ENCODE measurements around the gene SGO2. TPM values are rescaled to one million over a fixed set of nuclear protein-coding genes. Genes with fewer than 3 reads are reported as not detected.
A peak's percentile ranks its signal among the peaks of the same experiment; 100 is the strongest.

Gene SGO2
- total RNA-seq, 1 experiment from 2014 or later: 20.1 TPM

- ChIA-PET POLR2A (interaction anchor here (0.5 to 0.7 kb wide), 2 partner anchors 131 to 258 kb away, joined by 3 read pairs; no protein-coding TSS in a partner anchor), CTCF (interaction anchor here (0.5 to 2.5 kb wide), 11 partner anchors 10 to 510 kb away, joined by 3 to 21 read pairs (median 5); partner anchors contain the start of genes KCTD18 and SGO2)
- peaks cover 26% of the 10 kb centered on the region for H3K4me1 ChIP-seq
- H3K36me3 ChIP-seq (ENCODE audit: control insufficient read depth, insufficient read depth, low read length): no peaks in the 10 kb centered on the region; the same call in none of the 2 replicates
- H3K9me3 ChIP-seq: no peaks in the 10 kb centered on the region
- Mint-ChIP-seq H3K27me3 (ENCODE audit: insufficient read depth, unreplicated experiment) (no peaks in the 10 kb centered on the region), H3K36me3 (ENCODE audit: insufficient read depth, unreplicated experiment) (peaks cover 54% of the 10 kb centered on the region), H3K27ac (ENCODE audit: unreplicated experiment) (no peak overlapping the region), H3K4me3 (ENCODE audit: unreplicated experiment) (no peak overlapping the region), H3K9me3 (ENCODE audit: unreplicated experiment) (no peaks in the 10 kb centered on the region), H3K4me1 (ENCODE audit: low read depth, unreplicated experiment) (peaks cover 27% of the 10 kb centered on the region)
- H3K27me3 ChIP-seq (replicated peaks; ENCODE audit: control insufficient read depth, insufficient read depth, low read length): no peaks in the 10 kb centered on the region
- H3K4me3 ChIP-seq (ENCODE audit: low read depth, low read length): no peak overlapping the region
- peak; percentile 76 to 78 for DNase-seq
- intact Hi-C loops (cut with micrococcal nuclease; ENCODE audit: unreplicated experiment): loop anchor here (1.0 to 5.0 kb wide), 7 partner anchors 23 to 261 kb away; partner anchors contain the start of gene KCTD18
- BruUV-seq (replicated peaks): no TSS peak
- peak; percentile 52 to 85 for TF ChIP-seq CTCF (IDR thresholded peaks at IDR 0.05; ENCODE audit: insufficient read depth in 1 of 2, low read depth in 1 of 2, low read length in 1 of 2, severe bottlenecking in 1 of 2, unreplicated experiment in 1 of 2)
These were observed 42.2 kb upstream of the SGO2 start for GRCh38 chr2:200483729-200484198.

GRCh38 chr2:200484934-200485333 lies 41.1 kb upstream of the SGO2 start:
- no peaks in the 10 kb centered on the region for H3K27me3 Mint-ChIP-seq (ENCODE audit: insufficient read depth, unreplicated experiment)
- peaks cover 14% of the 10 kb centered on the region for H3K4me1 ChIP-seq
- no peak overlapping the region for H3K4me3 ChIP-seq (ENCODE audit: low read depth, low read length)
- H3K36me3 ChIP-seq (ENCODE audit: control insufficient read depth, insufficient read depth, low read length): no peaks in the 10 kb centered on the region; the same call in none of the 2 replicates
- H3K27ac Mint-ChIP-seq (ENCODE audit: unreplicated experiment): no peak overlapping the region
- CTCF ChIA-PET: interaction anchor here (1.3 to 2.4 kb wide), 3 partner anchors 9 to 25 kb away, joined by 3 to 18 read pairs (median 5); partner anchors contain the start of gene KCTD18
- H3K4me1 Mint-ChIP-seq (ENCODE audit: low read depth, unreplicated experiment): peaks cover 15% of the 10 kb centered on the region
- H3K9me3 ChIP-seq: no peaks in the 10 kb centered on the region
- intact Hi-C loops (cut with micrococcal nuclease; ENCODE audit: unreplicated experiment): loop anchor here (5.0 kb wide), 4 partner anchors 92 to 263 kb away; no protein-coding TSS in a partner anchor
- no peaks in the 10 kb centered on the region for H3K27me3 ChIP-seq (replicated peaks; ENCODE audit: control insufficient read depth, insufficient read depth, low read length)
- no TSS peak for BruUV-seq (replicated peaks)
- H3K4me3 Mint-ChIP-seq (ENCODE audit: unreplicated experiment): no peak overlapping the region
- no peak for DNase-seq
- H3K9me3 Mint-ChIP-seq (ENCODE audit: unreplicated experiment): no peaks in the 10 kb centered on the region
- no peak for TF ChIP-seq CTCF (IDR thresholded peaks at IDR 0.05; ENCODE audit: insufficient read depth in 1 of 2, low read depth in 1 of 2, low read length in 1 of 2, severe bottlenecking in 1 of 2, unreplicated experiment in 1 of 2)
- POLR2A ChIA-PET: no interaction called here
- H3K36me3 Mint-ChIP-seq (ENCODE audit: insufficient read depth, unreplicated experiment): peaks cover 45% of the 10 kb centered on the region

GRCh38 chr2:200486529-200486928 lies 39.5 kb upstream of the SGO2 start:
- ChIA-PET POLR2A (no interaction called here), CTCF (interaction anchor here (0.6 to 0.9 kb wide), 2 partner anchors 23 to 46 kb away, joined by 3 to 4 read pairs; partner anchors contain the start of gene KCTD18)
- H3K4me1 Mint-ChIP-seq (ENCODE audit: low read depth, unreplicated experiment): peaks cover 11% of the 10 kb centered on the region
- H3K4me1 ChIP-seq: no peaks in the 10 kb centered on the region
- no peak overlapping the region for H3K4me3 ChIP-seq (ENCODE audit: low read depth, low read length)
- no peaks in the 10 kb centered on the region for H3K9me3 ChIP-seq
- no peaks in the 10 kb centered on the region for H3K27me3 Mint-ChIP-seq (ENCODE audit: insufficient read depth, unreplicated experiment)
- TF ChIP-seq CTCF (IDR thresholded peaks at IDR 0.05; ENCODE audit: insufficient read depth in 1 of 2, low read depth in 1 of 2, low read length in 1 of 2, severe bottlenecking in 1 of 2, unreplicated experiment in 1 of 2): no peak
- no peak overlapping the region for H3K4me3 Mint-ChIP-seq (ENCODE audit: unreplicated experiment)
- no peak for DNase-seq
- H3K36me3 ChIP-seq (ENCODE audit: control insufficient read depth, insufficient read depth, low read length): no peaks in the 10 kb centered on the region; the same call in 1 of the 2 replicates
- intact Hi-C loops (cut with micrococcal nuclease; ENCODE audit: unreplicated experiment): no loop called here
- BruUV-seq (replicated peaks): no TSS peak
- H3K27me3 ChIP-seq (replicated peaks; ENCODE audit: control insufficient read depth, insufficient read depth, low read length): no peaks in the 10 kb centered on the region
- H3K27ac Mint-ChIP-seq (ENCODE audit: unreplicated experiment): no peak overlapping the region
- no peaks in the 10 kb centered on the region for H3K9me3 Mint-ChIP-seq (ENCODE audit: unreplicated experiment)
- H3K36me3 Mint-ChIP-seq (ENCODE audit: insufficient read depth, unreplicated experiment): peaks cover 40% of the 10 kb centered on the region
